NT2/D1 (cell line): ENCODE measurements around the gene SYNGR4.

Experiments
- YY1 ChIP-seq: IDR thresholded peaks from 2 replicates; pipeline ENCODE4 v1.6.1; 2011; ENCODE audit not compliant: insufficient read length, insufficient read depth
- ZNF274 ChIP-seq: IDR thresholded peaks from 2 replicates; pipeline ENCODE4 v1.6.1; 2011; ENCODE audit warnings: mild to moderate bottlenecking, low read depth, low read length

DNA sequence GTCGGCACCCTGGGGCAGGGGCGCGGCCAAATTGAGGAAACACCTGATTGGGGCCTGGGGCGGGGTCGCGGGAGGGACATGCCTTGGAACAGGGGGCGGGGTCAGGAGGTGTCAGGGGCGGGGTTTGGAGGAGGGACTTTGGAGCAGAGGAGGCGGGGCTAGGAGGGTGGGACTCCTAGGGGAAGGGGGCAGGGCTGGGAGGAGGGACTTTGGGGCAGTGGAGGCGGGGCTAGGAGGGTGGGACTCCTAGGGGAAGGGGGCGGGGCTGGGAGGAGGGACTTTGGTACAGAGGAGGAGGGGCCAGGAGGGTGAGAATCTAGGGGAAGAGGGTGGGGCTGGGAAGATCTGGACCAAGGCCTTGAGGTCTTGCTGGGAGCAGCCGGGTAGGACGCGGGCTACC, 51.2 kb downstream of the SYNGR4 start:
- TF ChIP-seq YY1 (no peak), ZNF274 (no peak)
